ENCODE data around the gene KRTDAP.

The KRTDAP gene

GRCh38 chr19:35516310-35516709 lies 26.0 kb upstream of the KRTDAP start:
- Histone ChIP-seq H3K4me3 (ENCODE audit: insufficient read depth in 1 of 2, low read depth in 1 of 2, low read length in 2 of 2) (no peak overlapping the region), H3K79me1 (replicated peaks; ENCODE audit: low read length, poor library complexity, severe bottlenecking) (no peaks in the 10 kb centered on the region), H4K8ac (ENCODE audit: low read length) (no peak overlapping the region), H3K27me3 (ENCODE audit: control insufficient read depth in 1 of 2, insufficient read depth in 1 of 2, low read length in 2 of 2) (peaks cover 3 to 31% of the 10 kb centered on the region in 2 experiments), H3K14ac (ENCODE audit: low read length in 2 of 2) (no peak overlapping the region), H4K91ac (ENCODE audit: low read length) (no peak overlapping the region), H2BK12ac (ENCODE audit: low read length in 2 of 2) (no peak overlapping the region), H3K27ac (ENCODE audit: low read length, poor library complexity, severe bottlenecking) (no peak overlapping the region), H3K4me1 (ENCODE audit: control insufficient read depth, insufficient read depth, low read depth, low read length) (peaks cover 9% of the 10 kb centered on the region), H2AK5ac (ENCODE audit: low read length, severe bottlenecking) (no peak overlapping the region), H2AFZ (ENCODE audit: low read depth, low read length) (no peak overlapping the region), H2BK120ac (ENCODE audit: low read depth, low read length) (no peak overlapping the region), H3K23ac (ENCODE audit: low read length in 2 of 2) (no peak overlapping the region), H2BK15ac (ENCODE audit: low read depth, poor library complexity, severe bottlenecking) (no peak overlapping the region), H3K4me2 (ENCODE audit: low read length, poor library complexity, severe bottlenecking) (no peak overlapping the region), H3K9me3 (ENCODE audit: control insufficient read depth, low read length) (no peaks in the 10 kb centered on the region), H3K4ac (ENCODE audit: low read depth in 1 of 2, low read length in 2 of 2) (no peak overlapping the region), H3K18ac (ENCODE audit: low read depth in 1 of 2, low read length in 2 of 2) (no peak overlapping the region), H3K9ac (ENCODE audit: low read length) (no peak overlapping the region), H2BK5ac (ENCODE audit: low read depth, low read length, poor library complexity, severe bottlenecking) (no peak overlapping the region), H3K36me3 (ENCODE audit: control insufficient read depth in 1 of 2, insufficient read depth in 2 of 2, low read depth in 1 of 2, low read length in 2 of 2) (no peaks in the 10 kb centered on the region)
- no peak for DNase-seq
- 75% methylated on average over 2 of the region's 3 CpGs for WGBS

GRCh38 chr19:35514282-35514809 lies 24.1 kb upstream of the KRTDAP start:
- peak overlapping the region in 1 of 2 experiments; percentile 41 for H3K18ac ChIP-seq (ENCODE audit: low read depth in 1 of 2, low read length in 2 of 2)
- H4K8ac ChIP-seq (ENCODE audit: low read length), result no peak overlapping the region
- peak overlapping the region; percentile 74 for H3K9ac ChIP-seq (ENCODE audit: low read length)
- H3K9me3 ChIP-seq (ENCODE audit: control insufficient read depth, low read length), result no peaks in the 10 kb centered on the region
- no peaks in the 10 kb centered on the region for H3K79me1 ChIP-seq (replicated peaks; ENCODE audit: low read length, poor library complexity, severe bottlenecking)
- H3K27ac ChIP-seq (ENCODE audit: low read length, poor library complexity, severe bottlenecking), result no peak overlapping the region
- no peak overlapping the region for H3K23ac ChIP-seq (ENCODE audit: low read length in 2 of 2)
- no peak overlapping the region for H2AK5ac ChIP-seq (ENCODE audit: low read length, severe bottlenecking)
- no peaks in the 10 kb centered on the region for H3K36me3 ChIP-seq (ENCODE audit: control insufficient read depth in 1 of 2, insufficient read depth in 2 of 2, low read depth in 1 of 2, low read length in 2 of 2)
- no peak overlapping the region for H3K4me2 ChIP-seq (ENCODE audit: low read length, poor library complexity, severe bottlenecking)
- peak overlapping the region; percentile 60 for H2BK15ac ChIP-seq (ENCODE audit: low read depth, poor library complexity, severe bottlenecking)
- H3K4me3 ChIP-seq (ENCODE audit: insufficient read depth in 1 of 2, low read depth in 1 of 2, low read length in 2 of 2), result peak overlapping the region in 1 of 2 experiments; percentile 60
- 38% methylated on average over 20 of the region's 20 CpGs for WGBS
- H2BK5ac ChIP-seq (ENCODE audit: low read depth, low read length, poor library complexity, severe bottlenecking), result no peak overlapping the region
- no peak overlapping the region for H3K4ac ChIP-seq (ENCODE audit: low read depth in 1 of 2, low read length in 2 of 2)
- DNase-seq, result peak; percentile 18
- H2BK12ac ChIP-seq (ENCODE audit: low read length in 2 of 2), result peak overlapping the region in 1 of 2 experiments; percentile 47
- H3K4me1 ChIP-seq (ENCODE audit: control insufficient read depth, insufficient read depth, low read depth, low read length), result peaks cover 18% of the 10 kb centered on the region
- no peak overlapping the region for H2BK120ac ChIP-seq (ENCODE audit: low read depth, low read length)
- peaks cover 20 to 50% of the 10 kb centered on the region in 2 experiments for H3K27me3 ChIP-seq (ENCODE audit: control insufficient read depth in 1 of 2, insufficient read depth in 1 of 2, low read length in 2 of 2)
- H4K91ac ChIP-seq (ENCODE audit: low read length), result no peak overlapping the region
- H3K14ac ChIP-seq (ENCODE audit: low read length in 2 of 2), result no peak overlapping the region
- no peak overlapping the region for H2AFZ ChIP-seq (ENCODE audit: low read depth, low read length)

GRCh38 chr19:35513628-35514281 lies 23.5 kb upstream of the KRTDAP start, which contains the start of gene DMKN:
TSS of gene DMKN (minus strand) at chr19:35513649. CDS start at chr19:35513475, 174 bp downstream.
- Histone ChIP-seq H3K23ac (ENCODE audit: low read length in 2 of 2) (no peak within 1 kb of the TSS), H3K36me3 (ENCODE audit: control insufficient read depth in 1 of 2, insufficient read depth in 2 of 2, low read depth in 1 of 2, low read length in 2 of 2) (no peaks in the 10 kb centered on the region), H4K8ac (ENCODE audit: low read length) (peak within 1 kb of the TSS; percentile 15), H2AK5ac (ENCODE audit: low read length, severe bottlenecking) (no peak within 1 kb of the TSS), H2BK120ac (ENCODE audit: low read depth, low read length) (no peak within 1 kb of the TSS), H3K4me2 (ENCODE audit: low read length, poor library complexity, severe bottlenecking) (no peak within 1 kb of the TSS), H2BK5ac (ENCODE audit: low read depth, low read length, poor library complexity, severe bottlenecking) (no peak within 1 kb of the TSS), H3K27me3 (ENCODE audit: control insufficient read depth in 1 of 2, insufficient read depth in 1 of 2, low read length in 2 of 2) (peaks cover 23 to 56% of the 10 kb centered on the region in 2 experiments), H3K4me3 (ENCODE audit: insufficient read depth in 1 of 2, low read depth in 1 of 2, low read length in 2 of 2) (peak within 1 kb of the TSS in 1 of 2 experiments; percentile 60), H3K4ac (ENCODE audit: low read depth in 1 of 2, low read length in 2 of 2) (no peak within 1 kb of the TSS), H2BK15ac (ENCODE audit: low read depth, poor library complexity, severe bottlenecking) (peak within 1 kb of the TSS; percentile 60), H3K9ac (ENCODE audit: low read length) (peak within 1 kb of the TSS; percentile 74), H3K14ac (ENCODE audit: low read length in 2 of 2) (peak within 1 kb of the TSS in 1 of 2 experiments; percentile 35), H3K18ac (ENCODE audit: low read depth in 1 of 2, low read length in 2 of 2) (peak within 1 kb of the TSS in 1 of 2 experiments; percentile 41), H4K91ac (ENCODE audit: low read length) (no peak within 1 kb of the TSS), H2AFZ (ENCODE audit: low read depth, low read length) (no peak within 1 kb of the TSS), H2BK12ac (ENCODE audit: low read length in 2 of 2) (peak within 1 kb of the TSS in 1 of 2 experiments; percentile 47), H3K27ac (ENCODE audit: low read length, poor library complexity, severe bottlenecking) (no peak within 1 kb of the TSS), H3K9me3 (ENCODE audit: control insufficient read depth, low read length) (no peaks in the 10 kb centered on the region), H3K79me1 (replicated peaks; ENCODE audit: low read length, poor library complexity, severe bottlenecking) (no peaks in the 10 kb centered on the region), H3K4me1 (ENCODE audit: control insufficient read depth, insufficient read depth, low read depth, low read length) (peaks cover 18% of the 10 kb centered on the region)
- 23% methylated on average over 15 of the region's 15 CpGs for WGBS
- DNase-seq, result peak; percentile 71

- H3K4ac ChIP-seq (ENCODE audit: low read depth in 1 of 2, low read length in 2 of 2), result no peak overlapping the region
- peaks cover 27 to 63% of the 10 kb centered on the region in 2 experiments for H3K27me3 ChIP-seq (ENCODE audit: control insufficient read depth in 1 of 2, insufficient read depth in 1 of 2, low read length in 2 of 2)
- no peak for DNase-seq
- H4K91ac ChIP-seq (ENCODE audit: low read length), result no peak overlapping the region
- no peaks in the 10 kb centered on the region for H3K9me3 ChIP-seq (ENCODE audit: control insufficient read depth, low read length)
- H3K18ac ChIP-seq (ENCODE audit: low read depth in 1 of 2, low read length in 2 of 2), result no peak overlapping the region
- H2AK5ac ChIP-seq (ENCODE audit: low read length, severe bottlenecking), result no peak overlapping the region
- no peaks in the 10 kb centered on the region for H3K79me1 ChIP-seq (replicated peaks; ENCODE audit: low read length, poor library complexity, severe bottlenecking)
- H3K27ac ChIP-seq (ENCODE audit: low read length, poor library complexity, severe bottlenecking), result no peak overlapping the region
- no peaks in the 10 kb centered on the region for H3K36me3 ChIP-seq (ENCODE audit: control insufficient read depth in 1 of 2, insufficient read depth in 2 of 2, low read depth in 1 of 2, low read length in 2 of 2)
- H2AFZ ChIP-seq (ENCODE audit: low read depth, low read length), result no peak overlapping the region
- H3K4me2 ChIP-seq (ENCODE audit: low read length, poor library complexity, severe bottlenecking), result no peak overlapping the region
- peak overlapping the region in 1 of 2 experiments; percentile 35 for H3K14ac ChIP-seq (ENCODE audit: low read length in 2 of 2)
- peak overlapping the region in 1 of 2 experiments; percentile 51 for H3K4me3 ChIP-seq (ENCODE audit: insufficient read depth in 1 of 2, low read depth in 1 of 2, low read length in 2 of 2)
- peak overlapping the region; percentile 15 for H4K8ac ChIP-seq (ENCODE audit: low read length)
- H3K4me1 ChIP-seq (ENCODE audit: control insufficient read depth, insufficient read depth, low read depth, low read length), result peaks cover 14% of the 10 kb centered on the region
- no peak overlapping the region for H3K9ac ChIP-seq (ENCODE audit: low read length)
- no peak overlapping the region for H2BK15ac ChIP-seq (ENCODE audit: low read depth, poor library complexity, severe bottlenecking)
- H2BK120ac ChIP-seq (ENCODE audit: low read depth, low read length), result no peak overlapping the region
- H3K23ac ChIP-seq (ENCODE audit: low read length in 2 of 2), result no peak overlapping the region
- no peak overlapping the region for H2BK5ac ChIP-seq (ENCODE audit: low read depth, low read length, poor library complexity, severe bottlenecking)
- WGBS, result 81% methylated on average over 15 of the region's 15 CpGs
- H2BK12ac ChIP-seq (ENCODE audit: low read length in 2 of 2), result no peak overlapping the region
Observed at GRCh38 chr19:35512831-35513627, 22.8 kb upstream of the KRTDAP start.
